HepG2 (cell line): Measurements from ENCODE around the gene MAN2A2. TPM values are rescaled to one million over a fixed set of nuclear protein-coding genes. Genes with fewer than 3 reads are reported as not detected.
A peak's percentile ranks its signal among the peaks of the same experiment; 100 is the strongest.

Source experiments
- CBX2 ChIP-seq, 2 experiments: fragments of 200-600 bp in 1 of 2; sonication (generic); formaldehyde crosslinking in 1 of 2; IDR thresholded peaks; 2 replicates each; pipeline versions ENCODE4 v1.7.0 to v1.8.1; 2018 to 2022; ENCODE audit warnings: low read depth in 2 of 2, low read length in 1 of 2, mild to moderate bottlenecking in 1 of 2, missing genetic modification reagents in 1 of 2
- USF2 ChIP-seq, 2 experiments: sonication (generic) in 1 of 2; formaldehyde crosslinking in 1 of 2; IDR thresholded peaks; 2 replicates each; pipeline versions ENCODE4 v1.5.1 to v1.6.1; 2011 to 2020; ENCODE audit warnings: borderline replicate concordance in 1 of 2, low read depth in 1 of 2, low read length in 1 of 2, mild to moderate bottlenecking in 1 of 2, missing genetic modification reagents in 1 of 2, moderate library complexity in 1 of 2
- ZNF543 ChIP-seq: sonication (generic); formaldehyde crosslinking; IDR thresholded peaks from 2 replicates; pipeline ENCODE4 v1.4.0; 2020; ENCODE audit warnings: mild to moderate bottlenecking, missing genetic modification reagents
- polyA plus RNA-seq, 8 experiments: library from polyadenylated mRNA; depleted of rRNA in 3 of 8; stranded (reverse) in 7 of 8; unstranded in 1 of 8; fragments of >200 nt; fragmentation: Illumina TruSeq in 4 of 8; extraction: Trizol in 4 of 8; gene quantifications; 2 replicates each; pipeline versions ENCODE4 v1.2.1 to v1.2.3, GENCODE V29; 2011 to 2016; ENCODE audit warnings: low read depth in 4 of 8, missing spikeins in 1 of 8, mixed read lengths in 1 of 8; ENCODE audit not compliant: insufficient read depth in 1 of 8
- total RNA-seq, 5 experiments: library from RNA; depleted of rRNA; stranded (reverse); fragments of >200 nt; fragmentation: Illumina TruSeq; extraction: Trizol; gene quantifications; 2 replicates each; pipeline ENCODE4 v1.2.3, GENCODE V29; 2016; ENCODE audit warnings: low read depth in 1 of 5
- TF ChIP-seq, protein P1 (sequence below): sonication (generic); formaldehyde crosslinking; IDR thresholded peaks from 2 replicates; pipeline ENCODE4 v1.5.1; 2020; ENCODE audit warnings: missing genetic modification reagents, mild to moderate bottlenecking, borderline replicate concordance

The MAN2A2 gene
- total and polyA plus RNA-seq, 2 of the 13 experiments (the other 11 are each of a cell fraction or from before 2014, with no cell fraction given), result 17.5 to 51.5 TPM

DNA sequence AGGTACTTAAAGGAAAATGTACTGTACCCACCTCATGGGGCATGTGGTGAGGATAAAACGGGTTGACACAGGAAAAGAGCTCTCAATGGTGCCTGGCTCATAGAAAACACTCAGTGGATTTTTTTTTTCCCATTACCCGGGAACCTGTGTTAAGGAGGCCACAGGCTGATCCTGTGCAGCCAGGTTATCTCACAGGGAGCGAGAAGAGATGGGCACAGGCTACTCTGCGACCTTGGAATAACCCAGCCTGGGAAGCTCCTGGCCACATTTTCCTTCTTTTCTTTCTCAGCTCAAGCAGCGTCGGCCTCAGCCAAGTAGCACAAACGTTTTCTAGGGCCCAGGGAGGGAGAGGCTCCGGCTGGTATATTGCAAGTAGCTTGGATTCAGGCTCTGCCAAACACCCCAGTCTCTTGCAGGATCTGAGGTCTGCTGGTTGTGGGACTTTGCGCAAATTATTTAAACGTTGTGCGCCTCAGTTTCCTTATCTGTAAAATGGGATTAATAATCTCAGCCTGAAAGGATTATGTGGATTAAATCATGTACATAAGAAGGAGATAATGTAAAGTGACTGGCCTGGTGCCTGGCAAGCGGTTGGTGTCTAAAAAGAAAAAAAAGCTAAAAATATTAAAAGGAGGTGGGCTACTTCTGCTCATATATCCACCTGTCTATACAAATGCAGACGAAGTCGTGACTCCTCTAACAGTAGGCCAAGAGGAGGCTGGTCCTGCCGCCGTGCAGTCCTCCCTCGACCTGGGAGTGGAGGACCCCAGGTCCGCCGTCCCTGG is 32.6 kb upstream of the MAN2A2 start (continued):
- TF ChIP-seq, protein P1, sequence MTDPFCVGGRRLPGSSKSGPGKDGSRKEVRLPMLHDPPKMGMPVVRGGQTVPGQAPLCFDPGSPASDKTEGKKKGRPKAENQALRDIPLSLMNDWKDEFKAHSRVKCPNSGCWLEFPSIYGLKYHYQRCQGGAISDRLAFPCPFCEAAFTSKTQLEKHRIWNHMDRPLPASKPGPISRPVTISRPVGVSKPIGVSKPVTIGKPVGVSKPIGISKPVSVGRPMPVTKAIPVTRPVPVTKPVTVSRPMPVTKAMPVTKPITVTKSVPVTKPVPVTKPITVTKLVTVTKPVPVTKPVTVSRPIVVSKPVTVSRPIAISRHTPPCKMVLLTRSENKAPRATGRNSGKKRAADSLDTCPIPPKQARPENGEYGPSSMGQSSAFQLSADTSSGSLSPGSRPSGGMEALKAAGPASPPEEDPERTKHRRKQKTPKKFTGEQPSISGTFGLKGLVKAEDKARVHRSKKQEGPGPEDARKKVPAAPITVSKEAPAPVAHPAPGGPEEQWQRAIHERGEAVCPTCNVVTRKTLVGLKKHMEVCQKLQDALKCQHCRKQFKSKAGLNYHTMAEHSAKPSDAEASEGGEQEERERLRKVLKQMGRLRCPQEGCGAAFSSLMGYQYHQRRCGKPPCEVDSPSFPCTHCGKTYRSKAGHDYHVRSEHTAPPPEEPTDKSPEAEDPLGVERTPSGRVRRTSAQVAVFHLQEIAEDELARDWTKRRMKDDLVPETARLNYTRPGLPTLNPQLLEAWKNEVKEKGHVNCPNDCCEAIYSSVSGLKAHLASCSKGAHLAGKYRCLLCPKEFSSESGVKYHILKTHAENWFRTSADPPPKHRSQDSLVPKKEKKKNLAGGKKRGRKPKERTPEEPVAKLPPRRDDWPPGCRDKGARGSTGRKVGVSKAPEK (CRISPR knock-in tag), result 0 out of 2 replicates have a peak, but pooled peaks have one; percentile 43
- TF ChIP-seq ZNF543 (CRISPR knock-in tag), result 0 out of 2 replicates have a peak, but pooled peaks have one; percentile 22
- TF ChIP-seq CBX2 (IDR thresholded peaks at IDR 0.05; ENCODE audit: low read depth, low read length), result peak; percentile 44; the same call in 1 of the 2 replicates
- no peak for TF ChIP-seq CBX2 (CRISPR knock-in tag; IDR thresholded peaks at IDR 0.05; ENCODE audit: low read depth)
- TF ChIP-seq USF2 (IDR thresholded peaks at IDR 0.05; ENCODE audit: low read depth, low read length), result no peak
- TF ChIP-seq USF2 (CRISPR knock-in tag; IDR thresholded peaks at IDR 0.05; ENCODE audit: borderline replicate concordance), result no peak
